ENCODE results near the gene PARP8. TPM values are rescaled to one million over a fixed set of nuclear protein-coding genes. Genes with fewer than 3 reads are reported as not detected.

The PARP8 gene
- total RNA-seq, 4 donors from 2014 or later = 3.6 to 26.0 (median 6.1) TPM

DNA sequence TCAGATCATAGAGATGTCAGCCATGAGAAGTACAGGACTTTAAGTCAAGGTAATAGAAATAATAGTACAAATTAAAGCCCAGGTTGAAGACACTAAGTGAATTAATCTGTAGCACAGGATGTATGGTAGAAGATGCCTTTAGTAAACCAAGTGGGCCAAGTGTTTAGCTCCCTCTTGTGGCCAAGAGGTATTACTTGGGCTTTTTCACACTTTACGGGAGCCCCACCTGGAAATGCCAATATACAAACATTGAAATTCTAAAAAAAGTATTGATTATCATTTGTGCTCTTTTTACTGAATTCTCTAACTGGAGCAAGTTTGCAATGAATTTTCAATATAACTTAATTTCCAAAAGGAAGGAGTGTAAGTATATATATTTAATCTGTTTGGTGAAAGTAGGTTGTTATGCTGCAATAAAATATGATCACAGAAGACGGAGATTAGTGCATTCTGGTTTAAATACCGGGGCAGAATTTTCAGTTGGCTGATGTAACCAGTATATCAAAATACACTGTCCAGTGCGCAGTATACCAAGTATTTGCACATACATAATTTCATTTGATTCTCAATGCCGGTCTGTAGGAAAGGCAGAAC, 84.7 kb downstream of the PARP8 start:
- no peaks in the 10 kb centered on the region for H3K9me3 ChIP-seq
- no peaks in the 10 kb centered on the region for H3K36me3 ChIP-seq
- in situ Hi-C loops (cut with MboI; ENCODE audit: low pct_ligation_motif_present in 1 of 4, low pct_unique_long_range_greater_than_20kb in 1 of 4, low sequenced_read_pairs in 3 of 4) = no loop called here
- no peaks in the 10 kb centered on the region for H3K4me1 ChIP-seq
- intact Hi-C loops (cut with DNase I; ENCODE audit: low total_unique reads) = no loop called here
- H3K27ac ChIP-seq = no peak overlapping the region
- no peaks in the 10 kb centered on the region for H3K27me3 ChIP-seq
- DNase-seq = peak; percentile 12
- no peak overlapping the region for H3K4me3 ChIP-seq
- WGBS, 2 donors (ENCODE audit: low coverage in 1 of 2) = 50 to 55% methylated on average over 5 of the region's 5 CpGs
- TF ChIP-seq POLR2A (IDR thresholded peaks at IDR 0.05) (no peak), POLR2AphosphoS5 (IDR thresholded peaks at IDR 0.05) (no peak), EP300 (IDR thresholded peaks at IDR 0.05; ENCODE audit: low read depth) (no peak)
- TF ChIP-seq, protein P1, sequence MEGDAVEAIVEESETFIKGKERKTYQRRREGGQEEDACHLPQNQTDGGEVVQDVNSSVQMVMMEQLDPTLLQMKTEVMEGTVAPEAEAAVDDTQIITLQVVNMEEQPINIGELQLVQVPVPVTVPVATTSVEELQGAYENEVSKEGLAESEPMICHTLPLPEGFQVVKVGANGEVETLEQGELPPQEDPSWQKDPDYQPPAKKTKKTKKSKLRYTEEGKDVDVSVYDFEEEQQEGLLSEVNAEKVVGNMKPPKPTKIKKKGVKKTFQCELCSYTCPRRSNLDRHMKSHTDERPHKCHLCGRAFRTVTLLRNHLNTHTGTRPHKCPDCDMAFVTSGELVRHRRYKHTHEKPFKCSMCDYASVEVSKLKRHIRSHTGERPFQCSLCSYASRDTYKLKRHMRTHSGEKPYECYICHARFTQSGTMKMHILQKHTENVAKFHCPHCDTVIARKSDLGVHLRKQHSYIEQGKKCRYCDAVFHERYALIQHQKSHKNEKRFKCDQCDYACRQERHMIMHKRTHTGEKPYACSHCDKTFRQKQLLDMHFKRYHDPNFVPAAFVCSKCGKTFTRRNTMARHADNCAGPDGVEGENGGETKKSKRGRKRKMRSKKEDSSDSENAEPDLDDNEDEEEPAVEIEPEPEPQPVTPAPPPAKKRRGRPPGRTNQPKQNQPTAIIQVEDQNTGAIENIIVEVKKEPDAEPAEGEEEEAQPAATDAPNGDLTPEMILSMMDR (IDR thresholded peaks at IDR 0.05) = peak; percentile 50 to 80 (median 72)

DNA sequence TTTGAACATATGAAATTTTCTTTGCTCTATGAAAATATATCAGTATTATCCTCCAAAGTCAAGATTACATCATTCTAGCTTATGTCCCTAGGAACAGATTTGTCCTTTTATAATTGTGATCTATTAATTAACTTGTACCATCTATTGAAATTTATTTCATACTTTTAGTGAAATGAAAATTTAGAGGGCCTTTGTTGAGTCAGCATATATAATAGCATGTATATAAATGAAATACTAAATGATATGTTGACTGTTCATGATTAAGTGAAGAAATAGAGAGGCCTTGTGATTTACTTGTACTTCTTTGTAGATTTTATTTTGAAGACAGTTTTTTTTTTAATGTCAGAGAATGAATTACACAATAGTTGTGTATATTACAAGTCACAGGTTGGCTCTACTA, 86.4 kb downstream of the PARP8 start:
- Histone ChIP-seq H3K36me3 (no peaks in the 10 kb centered on the region), H3K27me3 (no peaks in the 10 kb centered on the region), H3K4me3 (no peak overlapping the region), H3K9me3 (no peaks in the 10 kb centered on the region), H3K27ac (no peak overlapping the region), H3K4me1 (no peaks in the 10 kb centered on the region)
- in situ Hi-C loops (cut with MboI; ENCODE audit: low pct_ligation_motif_present in 1 of 4, low pct_unique_long_range_greater_than_20kb in 1 of 4, low sequenced_read_pairs in 3 of 4) = no loop called here
- TF ChIP-seq, protein P1 (IDR thresholded peaks at IDR 0.05) = no peak
- TF ChIP-seq POLR2A (IDR thresholded peaks at IDR 0.05) (no peak), EP300 (IDR thresholded peaks at IDR 0.05; ENCODE audit: low read depth) (no peak), POLR2AphosphoS5 (IDR thresholded peaks at IDR 0.05) (no peak)
- intact Hi-C loops (cut with DNase I; ENCODE audit: low total_unique reads) = no loop called here
- DNase-seq = no peak

DNA sequence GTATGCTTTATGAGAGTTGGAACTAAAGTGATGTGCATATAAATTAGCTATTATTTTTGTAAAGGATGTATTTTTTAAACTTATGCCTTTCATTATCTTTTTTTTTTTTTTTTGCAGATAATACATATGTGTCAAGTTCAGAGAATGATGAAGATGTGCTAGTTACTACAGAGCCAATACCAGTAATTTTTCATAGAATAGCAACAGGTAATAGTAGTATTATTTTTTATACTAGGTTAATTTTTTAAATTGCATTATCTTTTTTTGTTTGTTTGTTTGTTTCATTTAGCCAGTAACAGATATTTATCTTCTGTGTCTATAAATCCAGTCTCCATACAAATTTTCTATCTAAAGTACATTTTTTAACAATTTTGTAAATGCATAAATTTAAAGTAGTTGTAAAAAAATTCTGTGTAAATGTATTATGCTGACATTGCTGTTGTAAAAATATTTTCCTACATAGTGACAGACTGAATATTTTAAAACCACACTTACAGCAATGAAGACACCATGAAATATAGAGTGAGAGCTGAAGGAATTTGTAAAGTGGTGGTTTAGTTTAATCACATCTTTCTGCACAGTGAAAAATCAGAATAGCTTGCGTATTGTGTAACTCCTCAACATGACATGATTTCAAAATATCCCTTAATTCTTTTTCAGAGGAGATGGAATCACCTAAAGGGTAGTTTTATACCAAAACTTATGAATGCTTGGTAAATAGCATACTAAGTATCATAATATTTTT, 93.3 kb downstream of the PARP8 start:
- intact Hi-C loops (cut with DNase I; ENCODE audit: low total_unique reads) (no loop called here), in situ Hi-C loops (cut with MboI; ENCODE audit: low pct_ligation_motif_present in 1 of 4, low pct_unique_long_range_greater_than_20kb in 1 of 4, low sequenced_read_pairs in 3 of 4) (no loop called here)
- Histone ChIP-seq H3K36me3 (no peaks in the 10 kb centered on the region), H3K9me3 (no peaks in the 10 kb centered on the region), H3K4me3 (no peak overlapping the region), H3K4me1 (no peaks in the 10 kb centered on the region), H3K27me3 (no peaks in the 10 kb centered on the region), H3K27ac (no peak overlapping the region)
- no peak for DNase-seq
- WGBS, 2 donors (ENCODE audit: low coverage in 1 of 2) = 80 to 96% methylated on average over 1 of the region's 1 CpG
- TF ChIP-seq POLR2A (IDR thresholded peaks at IDR 0.05) (no peak), POLR2AphosphoS5 (IDR thresholded peaks at IDR 0.05) (no peak), EP300 (IDR thresholded peaks at IDR 0.05; ENCODE audit: low read depth) (no peak)
- TF ChIP-seq, protein P1 (IDR thresholded peaks at IDR 0.05) = no peak

DNA sequence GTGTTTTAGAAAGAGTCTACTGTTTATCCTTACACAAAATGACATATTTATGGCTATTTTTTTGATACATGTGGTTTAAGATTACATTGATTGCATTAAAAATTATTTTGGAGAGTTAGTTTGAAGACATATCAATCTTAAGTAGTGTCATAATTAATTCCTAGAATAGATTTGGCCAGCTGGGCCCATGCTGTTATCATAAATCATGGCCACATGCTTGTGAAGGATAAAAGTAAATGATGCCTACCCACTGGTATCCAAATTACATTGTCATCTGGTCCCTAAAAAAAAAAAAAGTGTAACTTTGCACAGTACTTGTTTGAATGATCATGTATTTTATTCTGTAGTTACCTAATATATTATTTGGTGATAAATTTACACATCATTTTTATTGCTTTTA, 96.9 kb downstream of the PARP8 start:
- TF ChIP-seq POLR2AphosphoS5 (IDR thresholded peaks at IDR 0.05) (no peak), EP300 (IDR thresholded peaks at IDR 0.05; ENCODE audit: low read depth) (no peak), POLR2A (IDR thresholded peaks at IDR 0.05) (no peak)
- TF ChIP-seq, protein P1 (IDR thresholded peaks at IDR 0.05) = no peak
- DNase-seq = no peak
- no peak overlapping the region for H3K4me3 ChIP-seq
- intact Hi-C loops (cut with DNase I; ENCODE audit: low total_unique reads) = no loop called here
- in situ Hi-C loops (cut with MboI; ENCODE audit: low pct_ligation_motif_present in 1 of 4, low pct_unique_long_range_greater_than_20kb in 1 of 4, low sequenced_read_pairs in 3 of 4) = no loop called here
- no peak overlapping the region for H3K27ac ChIP-seq
- H3K4me1 ChIP-seq = no peaks in the 10 kb centered on the region
- no peaks in the 10 kb centered on the region for H3K9me3 ChIP-seq
- no peaks in the 10 kb centered on the region for H3K36me3 ChIP-seq
- H3K27me3 ChIP-seq = no peaks in the 10 kb centered on the region
